Right ventricle myocardium inferior (tissue), 1 donor: ENCODE results near the gene IKZF3. TPM values are rescaled to one million over a fixed set of nuclear protein-coding genes. Genes with fewer than 3 reads are reported as not detected.
"Not testable (repeated sequence)": the region's sequence is repeated elsewhere in the genome, so short reads cannot be mapped to it uniquely, and the experiment has no call there.

ENCODE experiments used
- ATAC-seq: fragments of 200-7000 bp; cut with Tn5 transposase; one replicate; pipeline ENCODE4 v1.9.1; 2020; ENCODE audit warnings: mild to moderate bottlenecking, moderate library complexity
- DNase-seq: peaks from one replicate; pipeline ENCODE4 v3.0.0; 2021; ENCODE audit errors: missing footprints
- intact Hi-C: fragments of 100-400 bp; cut with DNase I; formaldehyde crosslinking; loops from one replicate; pipeline ENCODE4 v1.11.0; 2022
- long read RNA-seq: library from polyadenylated mRNA; unstranded; transcript quantifications from one replicate; pipeline ENCODE4 v2.0.0, GENCODE V29; 2021
- total RNA-seq: library from RNA; stranded (reverse); fragmentation: NEBNext Ultra II Directional; extraction: Animal tissue kit (Norgen Biotek cat#: 25700); gene quantifications from one replicate; pipeline ENCODE4 v1.2.1, GENCODE V29; 2021
- donor health status: DM: no; HTN: yes; CAD: no; lungs with severe emphysema.

The IKZF3 gene
- 0.32 TPM for total RNA-seq
- long read RNA-seq = 0 reads

- intact Hi-C loops = loop anchor here (10.0 kb wide), 2 partner anchors 109 to 319 kb away; no protein-coding TSS in a partner anchor
- DNase-seq (peak; percentile 75), ATAC-seq (peak; percentile 65)
Measured at GRCh38 chr17:39863918-39864746, at the start of gene IKZF3. TSS of gene IKZF3 (minus strand) at chr17:39864312. CDS start at chr17:39864126, 186 bp downstream.

DNA sequence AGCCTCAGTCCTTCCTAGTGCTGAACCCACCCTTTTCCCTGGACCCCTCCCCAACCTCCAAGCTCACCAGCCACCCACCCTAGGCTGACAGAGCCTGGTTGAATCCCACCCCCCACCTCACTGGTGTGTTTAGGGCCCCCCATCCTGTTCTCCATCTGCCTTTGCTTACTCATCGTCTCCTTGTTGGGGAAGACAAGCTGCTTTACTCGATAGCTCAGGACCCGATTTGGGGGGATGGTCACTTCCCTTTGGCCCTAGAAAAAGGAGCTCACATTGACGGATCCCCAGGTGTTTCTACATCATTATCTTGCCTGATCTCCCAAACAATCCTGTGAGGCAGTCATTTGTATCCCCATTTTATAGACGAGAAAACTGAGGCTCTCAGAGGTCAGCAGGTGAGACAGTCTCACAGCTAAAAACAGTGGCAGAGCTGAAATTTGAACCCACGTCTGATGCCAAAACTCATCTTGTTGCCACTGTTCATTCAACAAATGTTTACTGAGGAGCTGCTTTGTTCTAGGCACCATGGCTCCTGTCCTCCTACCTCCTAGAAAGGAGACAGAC lies 44.8 kb upstream of the IKZF3 start:
- ATAC-seq = no peak
- intact Hi-C loops = no loop called here
- DNase-seq = no peak

DNA sequence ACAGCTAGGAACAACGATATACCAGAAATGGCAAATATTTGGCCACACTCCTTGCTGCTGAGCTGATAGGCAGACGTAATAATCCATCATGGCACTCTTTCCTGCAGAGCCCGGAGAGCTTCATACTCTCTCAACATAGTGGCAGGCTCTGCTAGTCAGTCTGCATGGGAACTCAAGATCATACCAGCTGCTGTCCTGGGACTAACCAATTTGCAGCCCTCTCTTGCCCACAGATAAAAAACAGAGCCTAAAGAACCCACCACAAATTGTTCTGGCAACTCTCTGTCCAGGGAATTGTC lies 40.8 kb upstream of the IKZF3 start:
- ATAC-seq (no peak), DNase-seq (no peak)
- intact Hi-C loops = no loop called here

DNA sequence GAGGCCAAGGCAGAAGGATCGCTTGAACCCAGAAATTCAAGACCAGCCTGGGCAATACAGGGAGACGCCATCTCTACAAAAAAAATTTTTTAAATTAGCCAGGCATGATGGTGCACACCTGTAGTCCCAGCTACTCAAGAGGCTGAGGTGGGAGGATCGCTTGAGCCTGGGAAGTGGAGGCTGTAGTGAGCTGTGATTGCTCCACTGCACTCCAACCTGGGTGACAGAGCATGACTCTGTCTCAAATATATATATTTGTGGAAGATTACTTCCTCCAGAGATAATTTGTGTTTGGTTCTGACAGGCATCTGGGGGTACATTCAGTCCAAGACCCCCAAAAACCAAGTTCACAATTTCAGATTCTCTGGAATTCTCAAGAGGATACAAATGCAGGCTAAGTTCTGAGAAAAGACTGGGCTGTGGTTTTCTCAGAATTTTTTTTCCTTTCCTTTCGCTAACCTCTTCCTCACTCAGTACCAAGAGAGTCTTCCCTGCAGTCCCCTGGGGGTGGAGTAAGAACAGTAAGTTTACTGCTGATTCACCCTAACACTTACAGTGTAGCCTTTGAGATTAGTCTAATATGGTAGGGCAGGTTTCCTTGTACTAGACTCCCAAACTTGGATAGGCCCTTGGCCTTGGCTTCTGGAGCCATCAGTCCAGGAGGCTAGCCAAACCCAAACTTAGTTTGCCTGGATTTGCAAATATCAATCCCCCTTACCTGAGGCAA lies 39.2 kb upstream of the IKZF3 start:
- no peak for ATAC-seq
- no peak for DNase-seq
- intact Hi-C loops = no loop called here

GRCh38 chr17:39902027-39902426 lies 37.9 kb upstream of the IKZF3 start:
- DNase-seq, intact Hi-C loops, ATAC-seq: not testable (repeated sequence)

DNA sequence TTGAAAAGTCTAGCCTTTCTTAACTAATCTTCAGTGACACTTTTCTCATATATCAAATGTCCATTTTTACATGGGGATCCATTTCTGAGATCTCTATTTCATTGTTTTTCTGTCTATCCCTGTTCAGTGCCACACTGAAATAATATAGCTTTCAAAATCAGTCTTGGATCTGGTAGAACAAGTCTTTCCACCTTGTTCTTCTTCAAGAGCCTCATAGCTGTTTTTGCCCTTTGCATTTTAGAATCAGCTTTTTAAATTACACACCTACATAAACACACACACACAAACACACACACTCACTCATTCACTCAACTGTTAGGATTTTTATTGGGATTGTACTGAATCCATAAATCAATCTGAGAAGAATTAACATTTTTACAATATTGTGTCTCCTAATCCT lies 35.1 kb upstream of the IKZF3 start:
- intact Hi-C loops = no loop called here
- no peak for ATAC-seq

DNA sequence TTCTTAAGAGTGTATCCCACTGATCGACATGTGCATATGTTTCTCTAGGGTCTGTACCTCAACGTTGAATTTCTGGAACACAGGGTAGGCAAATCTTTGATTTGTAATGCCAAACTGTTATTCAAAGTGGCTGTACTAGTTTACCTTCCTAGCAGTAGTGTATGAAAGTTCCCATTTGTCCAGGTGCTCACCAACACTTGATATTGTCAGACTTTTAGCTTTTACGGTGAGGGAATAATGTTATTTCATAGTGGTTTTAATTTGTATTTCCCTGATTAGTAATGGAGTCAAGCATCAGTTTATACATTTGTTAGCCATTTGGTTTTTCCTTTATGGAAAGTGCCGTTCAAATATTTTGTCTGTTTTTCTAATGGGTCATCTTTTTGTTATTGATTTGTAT lies 34.0 kb upstream of the IKZF3 start:
- no peak for ATAC-seq
- intact Hi-C loops = no loop called here

More for the DNA sequence above, 35.1 kb upstream of the IKZF3 start:
- DNase-seq = no peak

DNA sequence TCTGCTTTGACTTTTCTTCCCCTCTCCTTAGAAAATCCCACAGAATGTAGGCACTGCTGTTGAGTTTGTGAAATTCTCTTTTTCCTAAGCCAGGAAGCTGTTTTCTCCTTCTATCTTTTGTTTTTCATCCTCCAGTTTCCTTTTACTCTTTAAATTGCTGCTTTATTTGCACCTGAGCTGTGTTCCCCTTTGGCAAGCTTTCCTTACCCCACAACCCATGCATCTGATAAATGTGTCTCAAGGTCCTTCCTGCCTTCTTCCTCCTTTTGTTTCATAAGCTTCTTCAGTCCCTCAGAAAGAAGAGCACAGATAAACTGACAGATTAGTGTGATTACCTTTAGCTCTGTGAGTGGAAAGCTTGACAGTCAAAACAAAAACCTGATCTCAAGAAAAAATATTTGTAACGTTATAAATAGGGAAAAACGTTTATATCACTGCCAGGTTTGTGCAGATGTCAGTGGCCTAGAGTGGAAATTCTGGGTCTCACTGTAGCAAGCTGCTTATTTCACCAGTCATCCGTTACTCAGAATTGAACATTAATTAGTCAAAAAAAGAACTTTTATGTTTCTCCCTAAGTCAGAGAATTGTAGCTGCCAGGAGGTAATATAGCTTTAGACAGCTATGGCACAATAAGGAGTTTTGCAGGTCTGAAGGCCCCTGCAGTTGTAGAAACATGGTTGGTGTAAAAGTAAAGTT lies 30.7 kb upstream of the IKZF3 start:
- ATAC-seq (no peak), DNase-seq (no peak)
- intact Hi-C loops = no loop called here

More for the DNA sequence above, 34.0 kb upstream of the IKZF3 start:
- DNase-seq = no peak

DNA sequence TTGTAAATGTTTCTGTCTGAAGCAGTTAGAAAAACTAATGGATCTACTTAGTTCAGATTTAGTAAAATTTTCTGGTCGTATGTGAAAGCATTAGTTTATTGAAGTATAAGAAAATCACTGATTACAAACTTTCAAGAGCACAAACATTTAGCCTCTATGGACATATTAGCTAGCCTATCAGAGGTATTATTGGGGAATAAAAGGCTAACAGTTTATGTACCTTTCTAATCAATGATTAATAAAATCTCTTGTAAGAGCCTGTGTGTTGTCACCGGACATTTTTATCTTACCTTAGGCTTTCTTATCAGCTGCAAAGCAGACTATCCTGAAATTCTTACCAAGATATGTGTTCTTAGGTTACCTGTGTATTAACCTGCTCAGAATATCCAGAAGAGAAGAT lies 25.1 kb upstream of the IKZF3 start:
- ATAC-seq = no peak
- intact Hi-C loops = no loop called here
- DNase-seq = no peak

DNA sequence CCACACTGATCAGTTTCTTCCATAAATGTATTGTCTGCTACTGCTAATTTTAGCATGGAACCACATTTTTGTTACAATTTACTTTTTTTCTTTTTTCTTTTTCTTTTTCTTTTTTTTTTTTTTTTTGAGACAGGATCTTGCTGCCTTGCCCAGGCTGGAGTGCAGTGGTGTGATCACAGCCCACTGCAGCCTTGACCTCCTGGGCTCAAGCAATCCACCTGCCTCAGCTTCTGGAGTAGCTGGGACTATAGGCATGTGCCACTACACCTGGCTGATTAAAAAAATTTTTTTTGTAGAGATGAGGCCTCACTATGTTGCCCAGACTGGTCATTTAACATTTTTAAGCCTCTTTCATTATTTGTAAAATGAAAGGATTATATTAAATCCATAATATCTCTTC lies 23.0 kb upstream of the IKZF3 start:
- intact Hi-C loops = no loop called here
- ATAC-seq = no peak
- no peak for DNase-seq

DNA sequence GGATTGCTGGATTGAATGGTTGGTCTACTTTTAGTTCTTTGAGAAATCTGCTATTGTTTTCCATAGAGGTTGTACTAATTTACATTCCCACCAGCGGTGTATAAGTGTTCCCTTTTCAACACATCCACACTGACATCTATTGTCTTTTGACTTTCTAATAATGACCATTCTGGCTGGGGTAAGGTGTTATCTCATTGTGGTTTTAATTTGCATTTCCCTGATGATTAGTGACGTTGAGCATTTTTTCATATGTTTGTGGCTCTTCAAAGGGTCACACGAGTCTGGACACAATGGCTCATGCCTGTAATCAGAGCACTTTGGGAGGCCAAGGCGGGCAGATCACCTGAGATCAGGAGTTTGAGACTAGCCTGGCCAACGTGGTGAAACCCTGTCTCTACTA lies 22.0 kb upstream of the IKZF3 start:
- DNase-seq, intact Hi-C loops, ATAC-seq: not testable (repeated sequence)

DNA sequence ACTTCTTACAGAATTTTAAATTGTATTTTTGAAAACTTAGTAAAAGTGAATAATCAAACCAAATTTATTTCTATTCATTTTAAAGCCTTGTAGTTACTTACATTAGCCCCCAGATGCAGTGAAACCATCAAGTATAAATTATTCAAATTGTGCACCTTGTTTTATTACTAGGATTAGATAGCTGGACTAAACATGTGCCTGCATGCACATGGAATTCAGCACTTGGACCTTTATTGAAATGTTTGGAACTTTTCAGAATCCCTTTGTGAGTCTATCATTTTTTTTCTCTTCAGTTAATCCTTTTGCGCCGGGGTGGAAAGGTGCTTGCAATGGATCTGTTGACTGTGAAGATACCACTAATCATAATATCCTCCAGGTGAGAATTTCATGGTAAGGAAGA lies 8.6 kb upstream of the IKZF3 start:
- no peak for DNase-seq
- intact Hi-C loops = loop anchor here (2.0 kb wide), 1 partner anchor 108 kb away; the partner anchor contains the start of gene PSMD3
- ATAC-seq = no peak

DNA sequence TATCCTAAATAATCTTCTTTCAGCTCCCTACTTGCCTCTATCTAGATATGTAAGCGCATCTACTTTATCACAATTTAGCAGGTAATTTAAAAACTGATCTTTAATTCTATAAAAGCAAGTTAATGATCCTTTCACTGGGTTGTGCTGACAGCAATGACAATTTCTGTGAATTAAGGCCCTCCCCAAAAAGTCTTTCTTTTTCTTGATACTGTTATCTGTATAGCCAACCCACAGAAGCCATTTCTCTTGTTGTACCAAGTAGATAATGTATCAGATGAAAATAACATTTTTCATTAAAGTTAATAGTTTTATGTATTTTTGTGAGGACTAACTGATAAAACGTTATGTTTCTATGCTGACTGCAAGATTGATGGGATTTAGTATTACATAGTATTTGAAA lies 7.7 kb upstream of the IKZF3 start:
- DNase-seq (no peak), ATAC-seq (no peak)
- intact Hi-C loops = loop anchor here (2.0 kb wide), 1 partner anchor 109 kb away; the partner anchor contains the start of gene PSMD3

GRCh38 chr17:39870776-39871175 lies 6.7 kb upstream of the IKZF3 start:
- intact Hi-C loops = no loop called here
- DNase-seq (no peak), ATAC-seq (no peak)

GRCh38 chr17:39868554-39868942 lies 4.4 kb upstream of the IKZF3 start:
- intact Hi-C loops = loop anchor here (10.0 kb wide), 2 partner anchors 114 to 324 kb away; no protein-coding TSS in a partner anchor
- ATAC-seq = no peak
- no peak for DNase-seq

- intact Hi-C loops = loop anchor here (10.0 kb wide), 2 partner anchors 113 to 323 kb away; no protein-coding TSS in a partner anchor
- no peak for DNase-seq
Measured at GRCh38 chr17:39867880-39868553, 3.9 kb upstream of the IKZF3 start, which contains the start of gene ZPBP2. TSS of gene ZPBP2 (plus strand) at chr17:39868202. CDS start at chr17:39868355, 153 bp downstream.

GRCh38 chr17:39867084-39867879 lies 3.2 kb upstream of the IKZF3 start:
- ATAC-seq = no peak
- DNase-seq = no peak
- intact Hi-C loops = loop anchor here (10.0 kb wide), 2 partner anchors 112 to 322 kb away; no protein-coding TSS in a partner anchor

More at GRCh38 chr17:39867880-39868553, 3.9 kb upstream of the IKZF3 start, which contains the start of gene ZPBP2:
- ATAC-seq = no peak
